GM12878 (cell line): Measurements from ENCODE around the gene SFXN5.

ENCODE experiments used
- CREM ChIP-seq: IDR thresholded peaks from 2 replicates; pipeline ENCODE4 v1.6.1; 2014; ENCODE audit warnings: antibody characterized with exemption, low read depth
- MXI1 ChIP-seq: fragments of 150-350 bp; IDR thresholded peaks from 2 replicates; pipeline ENCODE4 v1.6.1; 2011; ENCODE audit warnings: low read depth, mild to moderate bottlenecking, inconsistent platforms, low read length, improper control_type of control experiment
- POLR2A ChIP-seq: IDR thresholded peaks from 2 replicates; pipeline ENCODE4 v1.6.1; 2011; ENCODE audit warnings: low read depth, mild to moderate bottlenecking, low read length
- RAD21 ChIP-seq: IDR thresholded peaks from 2 replicates; pipeline ENCODE4 v1.6.1; 2011; ENCODE audit warnings: mild to moderate bottlenecking, low read depth, low read length, moderate library complexity; ENCODE audit not compliant: insufficient read depth
- RFX5 ChIP-seq: IDR thresholded peaks from 2 replicates; pipeline ENCODE4 v1.6.1; 2011; ENCODE audit warnings: low read depth, low read length, improper control_type of control experiment
- SRF ChIP-seq, 2 experiments: IDR thresholded peaks; 2 replicates each; pipeline ENCODE4 v1.6.1; 2011; ENCODE audit warnings: low read depth in 2 of 2, low read length in 2 of 2, mild to moderate bottlenecking in 1 of 2, moderate library complexity in 1 of 2
- YY1 ChIP-seq: IDR thresholded peaks from 2 replicates; pipeline ENCODE4 v1.6.1; 2011; ENCODE audit warnings: low read depth, mild to moderate bottlenecking, low read length
- TF ChIP-seq, protein P1 (sequence below), 3 experiments: IDR thresholded peaks in 2 of 3; conservative IDR thresholded peaks in 1 of 3; 2 replicates each; pipeline ENCODE4 v1.5.1; 2011; ENCODE audit warnings: low read depth in 3 of 3, low read length in 3 of 3, mild to moderate bottlenecking in 3 of 3, control low read depth in 2 of 3, moderate library complexity in 2 of 3, inconsistent platforms in 1 of 3, mixed read lengths in 1 of 3; ENCODE audit not compliant: control insufficient read depth in 2 of 3, insufficient read depth in 1 of 3; ENCODE audit errors: extremely low read depth in 1 of 3
- TF ChIP-seq, protein P2 (sequence below): IDR thresholded peaks from 2 replicates; pipeline ENCODE4 v1.6.1; 2012; ENCODE audit warnings: low read length, inconsistent platforms
- TF ChIP-seq, protein P3 (sequence below): fragments of 450-650 bp; IDR thresholded peaks from 2 replicates; pipeline ENCODE4 v1.6.1; 2018; ENCODE audit warnings: borderline replicate concordance, mild to moderate bottlenecking; ENCODE audit not compliant: partially characterized antibody

DNA sequence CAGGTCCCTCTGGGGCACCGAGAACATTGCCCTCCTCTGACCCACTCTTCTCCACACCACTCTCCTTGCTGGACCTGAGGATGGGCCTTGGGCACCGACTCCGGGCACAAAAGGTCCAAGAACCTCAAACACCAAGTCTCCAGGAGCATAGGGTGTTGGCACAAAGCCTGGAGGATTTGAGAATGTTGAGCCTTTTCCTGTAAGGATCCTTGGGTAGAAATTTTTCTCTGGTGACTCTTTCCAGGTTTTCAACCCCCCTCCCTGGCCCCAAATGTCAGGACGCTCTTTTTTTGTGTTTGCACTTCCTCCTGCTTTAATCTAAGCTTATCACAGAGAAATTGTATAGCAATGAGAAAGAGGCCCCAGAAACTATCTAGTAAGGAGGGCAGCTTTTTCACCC lies 175.1 kb downstream of the SFXN5 start:
- TF ChIP-seq RAD21 = no peak
- TF ChIP-seq, protein P1, sequence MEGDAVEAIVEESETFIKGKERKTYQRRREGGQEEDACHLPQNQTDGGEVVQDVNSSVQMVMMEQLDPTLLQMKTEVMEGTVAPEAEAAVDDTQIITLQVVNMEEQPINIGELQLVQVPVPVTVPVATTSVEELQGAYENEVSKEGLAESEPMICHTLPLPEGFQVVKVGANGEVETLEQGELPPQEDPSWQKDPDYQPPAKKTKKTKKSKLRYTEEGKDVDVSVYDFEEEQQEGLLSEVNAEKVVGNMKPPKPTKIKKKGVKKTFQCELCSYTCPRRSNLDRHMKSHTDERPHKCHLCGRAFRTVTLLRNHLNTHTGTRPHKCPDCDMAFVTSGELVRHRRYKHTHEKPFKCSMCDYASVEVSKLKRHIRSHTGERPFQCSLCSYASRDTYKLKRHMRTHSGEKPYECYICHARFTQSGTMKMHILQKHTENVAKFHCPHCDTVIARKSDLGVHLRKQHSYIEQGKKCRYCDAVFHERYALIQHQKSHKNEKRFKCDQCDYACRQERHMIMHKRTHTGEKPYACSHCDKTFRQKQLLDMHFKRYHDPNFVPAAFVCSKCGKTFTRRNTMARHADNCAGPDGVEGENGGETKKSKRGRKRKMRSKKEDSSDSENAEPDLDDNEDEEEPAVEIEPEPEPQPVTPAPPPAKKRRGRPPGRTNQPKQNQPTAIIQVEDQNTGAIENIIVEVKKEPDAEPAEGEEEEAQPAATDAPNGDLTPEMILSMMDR (IDR thresholded peaks at IDR 0.05 in 2 of 3, conservative IDR thresholded peaks at IDR 0.05 in 1 of 3; ENCODE audit: control insufficient read depth in 2 of 3, extremely low read depth in 1 of 3, insufficient read depth in 1 of 3, low read depth in 3 of 3, low read length in 3 of 3) = no peak
- TF ChIP-seq, protein P2, sequence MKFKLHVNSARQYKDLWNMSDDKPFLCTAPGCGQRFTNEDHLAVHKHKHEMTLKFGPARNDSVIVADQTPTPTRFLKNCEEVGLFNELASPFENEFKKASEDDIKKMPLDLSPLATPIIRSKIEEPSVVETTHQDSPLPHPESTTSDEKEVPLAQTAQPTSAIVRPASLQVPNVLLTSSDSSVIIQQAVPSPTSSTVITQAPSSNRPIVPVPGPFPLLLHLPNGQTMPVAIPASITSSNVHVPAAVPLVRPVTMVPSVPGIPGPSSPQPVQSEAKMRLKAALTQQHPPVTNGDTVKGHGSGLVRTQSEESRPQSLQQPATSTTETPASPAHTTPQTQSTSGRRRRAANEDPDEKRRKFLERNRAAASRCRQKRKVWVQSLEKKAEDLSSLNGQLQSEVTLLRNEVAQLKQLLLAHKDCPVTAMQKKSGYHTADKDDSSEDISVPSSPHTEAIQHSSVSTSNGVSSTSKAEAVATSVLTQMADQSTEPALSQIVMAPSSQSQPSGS = no peak
- TF ChIP-seq YY1 = no peak
- no peak for TF ChIP-seq POLR2A
- no peak for TF ChIP-seq CREM
- no peak for TF ChIP-seq RFX5
- TF ChIP-seq, protein P3, sequence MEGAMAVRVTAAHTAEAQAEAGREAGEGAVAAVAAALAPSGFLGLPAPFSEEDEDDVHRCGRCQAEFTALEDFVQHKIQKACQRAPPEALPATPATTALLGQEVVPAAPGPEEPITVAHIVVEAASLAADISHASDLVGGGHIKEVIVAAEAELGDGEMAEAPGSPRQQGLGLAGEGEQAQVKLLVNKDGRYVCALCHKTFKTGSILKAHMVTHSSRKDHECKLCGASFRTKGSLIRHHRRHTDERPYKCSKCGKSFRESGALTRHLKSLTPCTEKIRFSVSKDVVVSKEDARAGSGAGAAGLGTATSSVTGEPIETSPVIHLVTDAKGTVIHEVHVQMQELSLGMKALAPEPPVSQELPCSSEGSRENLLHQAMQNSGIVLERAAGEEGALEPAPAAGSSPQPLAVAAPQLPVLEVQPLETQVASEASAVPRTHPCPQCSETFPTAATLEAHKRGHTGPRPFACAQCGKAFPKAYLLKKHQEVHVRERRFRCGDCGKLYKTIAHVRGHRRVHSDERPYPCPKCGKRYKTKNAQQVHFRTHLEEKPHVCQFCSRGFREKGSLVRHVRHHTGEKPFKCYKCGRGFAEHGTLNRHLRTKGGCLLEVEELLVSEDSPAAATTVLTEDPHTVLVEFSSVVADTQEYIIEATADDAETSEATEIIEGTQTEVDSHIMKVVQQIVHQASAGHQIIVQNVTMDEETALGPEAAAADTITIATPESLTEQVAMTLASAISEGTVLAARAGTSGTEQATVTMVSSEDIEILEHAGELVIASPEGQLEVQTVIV = no peak
- TF ChIP-seq MXI1 = no peak
- TF ChIP-seq SRF (IDR thresholded peaks at IDR 0.05; ENCODE audit: low read depth in 2 of 2, low read length in 2 of 2) = no peak
